Fibroblast of lung (primary cell): ENCODE measurements around the gene TTC13. TPM values are rescaled to one million over a fixed set of nuclear protein-coding genes. Genes with fewer than 3 reads are reported as not detected.
A peak's percentile ranks its signal among the peaks of the same experiment; 100 is the strongest.

Source experiments
- DNase-seq, 2 donors: peaks; one replicate each; pipeline versions ENCODE4 v3.0.0 to v3.0.0-alpha.2; 2010; ENCODE audit warnings: low read depth in 2 of 2
- H2AFZ ChIP-seq: 2 replicates; pipeline ENCODE4 v1.5.1; 2012; ENCODE audit warnings: low read length, control low read depth, inconsistent platforms
- H3K27ac ChIP-seq: 2 replicates; pipeline ENCODE4 v1.5.1; 2011; ENCODE audit warnings: low read length, control low read depth; ENCODE audit not compliant: insufficient read depth
- H3K27me3 ChIP-seq: 2 replicates; pipeline ENCODE4 v1.5.1; 2011; ENCODE audit warnings: mild to moderate bottlenecking, low read length; ENCODE audit not compliant: control insufficient read depth, insufficient read depth
- H3K36me3 ChIP-seq: 2 replicates; pipeline ENCODE4 v1.5.1; 2011; ENCODE audit warnings: low read length; ENCODE audit not compliant: control insufficient read depth, insufficient read depth
- H3K4me1 ChIP-seq: 2 replicates; pipeline ENCODE4 v1.5.1; 2011; ENCODE audit warnings: low read length; ENCODE audit not compliant: control insufficient read depth, insufficient read depth; ENCODE audit errors: extremely low read depth
- H3K4me2 ChIP-seq: 2 replicates; pipeline ENCODE4 v1.5.1; 2011; ENCODE audit warnings: low read length, control low read depth; ENCODE audit not compliant: insufficient read depth; ENCODE audit errors: extremely low read depth
- H3K4me3 ChIP-seq, 4 experiments: fragments of 200-600 bp in 1 of 4; sonication (generic) in 1 of 4; replicated peaks in 1 of 4; 2 replicates each; pipeline ENCODE4 v1.5.1; 2011 to 2016; ENCODE audit warnings: low read length in 4 of 4, low read depth in 3 of 4, mild to moderate bottlenecking in 3 of 4, control low read depth in 2 of 4, inconsistent platforms in 1 of 4, mixed read lengths in 1 of 4; ENCODE audit not compliant: insufficient read depth in 1 of 4; ENCODE audit errors: control extremely low read depth in 1 of 4
- H3K79me2 ChIP-seq: 2 replicates; pipeline ENCODE4 v1.5.1; 2012; ENCODE audit warnings: mild to moderate bottlenecking, low read length, inconsistent platforms; ENCODE audit not compliant: control insufficient read depth, insufficient read depth
- H3K9ac ChIP-seq: 2 replicates; pipeline ENCODE4 v1.5.1; 2011; ENCODE audit warnings: mild to moderate bottlenecking, low read length, control low read depth; ENCODE audit not compliant: insufficient read depth
- H3K9me3 ChIP-seq: 2 replicates; pipeline ENCODE4 v1.5.1; 2012; ENCODE audit warnings: low read depth, low read length; ENCODE audit not compliant: control insufficient read depth, insufficient read depth
- H4K20me1 ChIP-seq: 2 replicates; pipeline ENCODE4 v1.5.1; 2011; ENCODE audit warnings: low read length; ENCODE audit not compliant: control insufficient read depth, insufficient read depth; ENCODE audit errors: extremely low read depth
- CTCF ChIP-seq, 2 donors: IDR thresholded peaks in 1 of 2; conservative IDR thresholded peaks in 1 of 2; 1 replicate in 1 of 2; 2 replicates in 1 of 2; pipeline ENCODE4 v1.5.1; 2011 to 2012; ENCODE audit warnings: low read length in 2 of 2, control low read depth in 1 of 2, inconsistent platforms in 1 of 2, low read depth in 1 of 2, mild to moderate bottlenecking in 1 of 2
- EZH2 ChIP-seq: IDR thresholded peaks from 2 replicates; pipeline ENCODE4 v1.5.1; 2012; ENCODE audit warnings: low read length, control low read depth, mild to moderate bottlenecking; ENCODE audit errors: missing control alignments
- polyA plus RNA-seq, 2 donors: library from polyadenylated mRNA; depleted of rRNA in 1 of 2; stranded (reverse) in 1 of 2; unstranded in 1 of 2; fragments of >200 nt; gene quantifications; 2 replicates each; pipeline ENCODE4 v1.2.1, GENCODE V29; 2011 to 2012; ENCODE audit warnings: missing spikeins in 1 of 2
- total RNA-seq: library from RNA; depleted of rRNA; stranded (reverse); fragments of >200 nt; gene quantifications from 2 replicates; pipeline ENCODE4 v1.2.1, GENCODE V29; 2014

TTC13 gene
- total and polyA plus RNA-seq, 2 donors (not counting 1 experiment from before 2014, with no cell fraction given), result 8.0 to 16.2 TPM

DNA sequence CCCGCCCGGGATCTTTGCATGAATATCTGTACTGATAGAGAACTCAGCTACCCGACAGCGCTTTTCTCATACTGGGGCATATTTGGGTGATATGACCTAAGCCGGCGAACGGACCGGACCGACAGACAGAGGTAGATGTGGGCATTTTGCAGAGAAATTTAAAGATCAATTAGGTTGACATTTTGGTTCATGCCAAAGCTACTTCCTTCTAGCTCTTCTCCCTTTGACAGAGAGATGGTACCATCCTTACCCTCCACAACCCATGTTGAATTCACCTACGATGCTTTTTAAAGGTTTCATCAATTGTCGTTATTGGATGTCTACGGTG, 692 bp upstream of the TTC13 start:
- Histone ChIP-seq H3K36me3 (peaks cover 2% of the 10 kb centered on the region), H3K27ac (peak overlapping the region; percentile 42), H4K20me1 (no peaks in the 10 kb centered on the region), H3K4me2 (peak overlapping the region; percentile 57), H3K9ac (peak overlapping the region; percentile 44), H3K4me1 (no peaks in the 10 kb centered on the region), H3K27me3 (no peaks in the 10 kb centered on the region), H3K9me3 (no peaks in the 10 kb centered on the region), H2AFZ (peak overlapping the region; percentile 88), H3K4me3 (peak overlapping the region; percentile 61 to 93 (median 77)), H3K79me2 (peaks cover 14% of the 10 kb centered on the region)
- TF ChIP-seq CTCF (conservative IDR thresholded peaks at IDR 0.05 in 1 of 2, IDR thresholded peaks at IDR 0.05 in 1 of 2; ENCODE audit: low read depth in 1 of 2, low read length in 2 of 2), result no peak
- TF ChIP-seq EZH2, result no peak
- DNase-seq, result no peak

GRCh38 chr1:230977761-230978490, 735 bp downstream of the TTC13 start:
- Histone ChIP-seq H3K4me1 (no peaks in the 10 kb centered on the region), H3K27ac (no peak overlapping the region), H3K79me2 (peaks cover 14% of the 10 kb centered on the region), H2AFZ (peak overlapping the region; percentile 57), H3K36me3 (peaks cover 2% of the 10 kb centered on the region), H3K27me3 (no peaks in the 10 kb centered on the region), H3K4me2 (peak overlapping the region; percentile 88), H3K9ac (peak overlapping the region; percentile 51), H3K9me3 (no peaks in the 10 kb centered on the region), H4K20me1 (no peaks in the 10 kb centered on the region), H3K4me3 (peak overlapping the region; percentile 50 to 93 (median 64))
- DNase-seq, result peak; percentile 18 to 23
- TF ChIP-seq EZH2 (no peak), CTCF (conservative IDR thresholded peaks at IDR 0.05 in 1 of 2, IDR thresholded peaks at IDR 0.05 in 1 of 2; ENCODE audit: low read depth in 1 of 2, low read length in 2 of 2) (no peak)

- H2AFZ ChIP-seq, result no peak overlapping the region
Observed at GRCh38 chr1:230976825-230977747, 1.6 kb downstream of the TTC13 start.

More at GRCh38 chr1:230976825-230977747, 1.6 kb downstream of the TTC13 start:
- no peak for TF ChIP-seq EZH2
- no peak for TF ChIP-seq CTCF (conservative IDR thresholded peaks at IDR 0.05 in 1 of 2, IDR thresholded peaks at IDR 0.05 in 1 of 2; ENCODE audit: low read depth in 1 of 2, low read length in 2 of 2)
- H3K4me2 ChIP-seq, result peak overlapping the region; percentile 88
- DNase-seq, result no peak
- no peaks in the 10 kb centered on the region for H3K27me3 ChIP-seq
- H4K20me1 ChIP-seq, result no peaks in the 10 kb centered on the region
- H3K4me3 ChIP-seq, result peak overlapping the region in 2 of 4 experiments; percentile 50 to 93
- H3K36me3 ChIP-seq, result peaks cover 2% of the 10 kb centered on the region
- no peak overlapping the region for H3K27ac ChIP-seq
- no peaks in the 10 kb centered on the region for H3K9me3 ChIP-seq
- H3K9ac ChIP-seq, result no peak overlapping the region
- H3K4me1 ChIP-seq, result no peaks in the 10 kb centered on the region
- peaks cover 14% of the 10 kb centered on the region for H3K79me2 ChIP-seq
